HCEC 1CT (cell line): Measurements from ENCODE around the gene KIF25.

Experiments
- DNase-seq: peaks from one replicate; pipeline ENCODE4 v3.0.0-alpha.2; 2017

The KIF25 gene

GRCh38 chr6:168053086-168053956, 55.9 kb downstream of the KIF25 start:
- no peak for DNase-seq

- no peak for DNase-seq
These were observed 56.5 kb downstream of the KIF25 start for GRCh38 chr6:168053957-168054471.

GRCh38 chr6:168054765-168055560, 57.5 kb downstream of the KIF25 start:
- no peak for DNase-seq

GRCh38 chr6:168055696-168056489, 58.4 kb downstream of the KIF25 start:
- DNase-seq = no peak

- DNase-seq = no peak
These were observed 59.5 kb downstream of the KIF25 start for GRCh38 chr6:168056892-168057527.

GRCh38 chr6:168057836-168058235, 60.4 kb downstream of the KIF25 start:
- DNase-seq = no peak

- DNase-seq = no peak
These were observed 61.5 kb downstream of the KIF25 start for GRCh38 chr6:168058691-168059551.

- no peak for DNase-seq
These were observed 63.1 kb downstream of the KIF25 start for GRCh38 chr6:168060521-168060931.

GRCh38 chr6:168061269-168062210, 64.1 kb downstream of the KIF25 start:
- DNase-seq = no peak

- no peak for DNase-seq
These were observed 65.1 kb downstream of the KIF25 start for GRCh38 chr6:168062346-168063289.

GRCh38 chr6:168063431-168063830, 66.0 kb downstream of the KIF25 start:
- no peak for DNase-seq

- DNase-seq = no peak
These were observed 66.8 kb downstream of the KIF25 start for GRCh38 chr6:168064226-168064807.

GRCh38 chr6:168067081-168067759, 69.7 kb downstream of the KIF25 start:
- no peak for DNase-seq

GRCh38 chr6:168070804-168071203, 73.3 kb downstream of the KIF25 start:
- DNase-seq = no peak

GRCh38 chr6:168071620-168072019, 74.1 kb downstream of the KIF25 start:
- DNase-seq = no peak

- DNase-seq = no peak
These were observed 74.8 kb downstream of the KIF25 start for GRCh38 chr6:168072261-168072660.

GRCh38 chr6:168072730-168073129, 75.3 kb downstream of the KIF25 start:
- no peak for DNase-seq
